HPDE6-E6E7 (cell line): ENCODE data around the gene EXOC3.

ENCODE experiments used
- DNase-seq: peaks from one replicate; pipeline ENCODE4 v3.0.0; 2011; ENCODE audit warnings: missing footprints; ENCODE audit errors: extremely low spot score

Gene EXOC3

DNA sequence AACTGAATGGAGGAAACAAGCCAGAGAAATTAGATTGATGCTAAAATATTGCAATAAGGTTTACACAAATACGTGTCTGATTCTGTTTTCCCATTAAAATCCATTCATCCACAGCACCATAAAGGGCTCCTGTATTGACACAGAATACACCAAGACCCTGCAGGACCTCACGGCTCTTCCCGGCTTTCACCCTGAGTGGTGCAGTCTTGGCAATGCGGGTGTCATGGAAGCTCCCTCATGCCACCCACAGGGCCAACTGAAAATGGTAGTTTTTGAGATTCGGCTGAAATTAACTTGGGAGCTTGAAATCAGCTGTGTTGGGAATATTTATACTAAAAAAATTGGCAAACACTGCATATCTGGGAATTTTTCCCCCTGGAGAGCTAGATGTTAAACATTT, 17.3 kb upstream of the EXOC3 start:
- no peak for DNase-seq

DNA sequence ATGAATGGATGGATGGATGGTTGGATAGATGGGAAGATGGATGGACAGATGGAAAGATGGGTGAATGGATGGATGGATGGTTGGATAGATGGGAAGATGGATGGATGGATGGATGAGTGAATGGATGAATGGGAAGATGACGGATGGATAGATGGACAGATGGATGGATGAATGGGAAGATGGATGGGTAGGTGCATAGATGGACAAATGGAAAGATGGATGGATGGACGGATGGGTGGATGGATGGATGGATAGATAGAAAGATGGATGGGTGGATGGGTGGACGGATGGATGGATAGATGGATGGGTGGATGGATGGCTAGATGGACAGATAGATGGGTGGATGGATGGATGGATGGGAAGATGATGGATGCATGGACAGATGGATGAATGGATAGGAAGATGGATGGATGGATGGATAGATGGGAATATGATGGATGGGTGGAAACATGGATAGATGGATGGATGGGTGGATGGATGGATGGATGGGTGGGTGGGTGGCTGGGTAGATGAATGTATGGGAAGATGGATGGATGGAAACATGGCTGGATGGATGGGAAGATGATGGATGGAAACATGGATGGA, 16.5 kb upstream of the EXOC3 start:
- DNase-seq = no peak

DNA sequence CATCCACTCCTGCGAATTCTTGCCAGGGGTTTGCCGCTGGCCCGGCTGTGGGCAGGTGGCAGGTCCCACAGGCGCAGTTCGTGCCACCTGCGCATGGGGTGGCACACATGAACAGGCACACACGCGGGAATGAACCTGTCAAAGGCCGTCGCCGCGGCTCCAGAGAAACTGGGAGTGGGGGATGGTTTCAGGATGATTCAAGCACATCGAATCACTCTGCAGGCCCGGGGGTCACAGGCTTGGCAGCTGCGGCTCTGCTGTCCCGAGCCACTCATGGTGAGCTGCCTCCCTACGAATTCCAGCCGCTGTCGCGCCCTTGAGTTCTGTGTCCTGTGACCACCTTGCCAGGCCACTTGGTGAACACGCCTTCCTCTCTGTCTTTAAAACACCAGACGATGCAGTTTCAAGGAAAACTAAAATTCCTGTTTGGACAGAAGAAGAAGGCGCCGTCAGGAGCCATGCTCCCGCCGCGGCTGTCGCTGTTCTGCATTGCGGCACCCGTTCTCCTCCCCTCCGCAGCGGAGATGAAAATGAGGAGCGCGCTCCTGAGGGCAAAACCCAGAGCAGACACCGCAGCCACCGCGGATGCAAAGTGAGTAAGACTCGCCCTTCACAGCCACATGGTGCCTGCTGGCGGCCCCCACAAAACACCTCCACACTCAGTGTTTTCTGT, 15.4 kb upstream of the EXOC3 start:
- no peak for DNase-seq

DNA sequence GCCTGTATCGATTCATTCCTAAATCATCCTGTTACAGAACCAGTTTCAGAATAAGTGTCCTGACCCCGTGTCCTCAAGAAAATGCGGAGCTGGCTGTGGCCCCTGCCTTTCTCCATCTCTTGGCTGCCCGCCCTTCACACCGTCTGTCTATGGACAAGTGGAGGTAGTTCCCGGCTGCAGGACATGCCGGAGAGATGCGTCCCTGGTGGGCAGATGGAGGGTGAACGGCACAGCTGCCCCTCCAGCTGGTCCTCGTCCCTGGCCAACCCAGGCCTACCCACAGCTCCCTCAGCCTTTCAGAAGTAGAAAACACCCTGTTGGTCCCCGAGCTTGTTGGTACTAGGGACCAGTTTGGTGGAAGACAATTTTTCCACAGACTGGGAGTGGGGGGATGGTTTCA, 14.8 kb upstream of the EXOC3 start:
- no peak for DNase-seq

DNA sequence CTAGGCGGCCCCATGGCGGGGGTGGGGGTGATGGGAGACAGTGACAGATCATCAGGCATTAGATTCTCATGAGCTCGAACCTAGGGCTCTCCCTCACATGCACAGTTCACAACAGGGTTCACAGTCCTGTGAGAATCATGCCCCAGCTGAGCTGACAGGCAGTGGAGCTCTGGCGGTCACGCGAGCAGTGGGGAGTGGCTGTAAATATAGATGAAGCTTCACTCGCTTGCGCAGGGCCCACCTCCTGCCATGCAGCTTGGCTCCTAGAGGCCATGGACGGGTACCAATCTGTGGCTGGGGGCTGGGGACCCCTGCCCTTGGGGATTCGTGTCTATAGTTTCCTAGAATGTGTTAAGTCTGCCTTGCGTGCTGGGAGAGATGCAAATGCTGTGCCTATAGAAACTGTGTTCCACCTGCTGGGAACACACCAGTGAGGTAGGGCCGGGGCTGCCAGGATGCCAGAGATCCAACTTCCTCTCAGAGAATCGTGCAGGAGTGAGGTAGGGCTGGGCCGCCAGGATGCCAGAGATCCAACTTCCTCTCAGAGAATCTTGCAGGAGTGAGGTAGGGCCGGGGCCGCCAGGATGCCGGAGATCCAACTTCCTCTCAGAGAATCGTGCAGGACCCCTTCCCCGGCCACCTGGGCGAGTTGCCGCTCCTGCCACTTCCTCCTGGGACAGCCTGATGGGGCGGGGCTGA, 14.1 kb upstream of the EXOC3 start:
- DNase-seq = no peak

DNA sequence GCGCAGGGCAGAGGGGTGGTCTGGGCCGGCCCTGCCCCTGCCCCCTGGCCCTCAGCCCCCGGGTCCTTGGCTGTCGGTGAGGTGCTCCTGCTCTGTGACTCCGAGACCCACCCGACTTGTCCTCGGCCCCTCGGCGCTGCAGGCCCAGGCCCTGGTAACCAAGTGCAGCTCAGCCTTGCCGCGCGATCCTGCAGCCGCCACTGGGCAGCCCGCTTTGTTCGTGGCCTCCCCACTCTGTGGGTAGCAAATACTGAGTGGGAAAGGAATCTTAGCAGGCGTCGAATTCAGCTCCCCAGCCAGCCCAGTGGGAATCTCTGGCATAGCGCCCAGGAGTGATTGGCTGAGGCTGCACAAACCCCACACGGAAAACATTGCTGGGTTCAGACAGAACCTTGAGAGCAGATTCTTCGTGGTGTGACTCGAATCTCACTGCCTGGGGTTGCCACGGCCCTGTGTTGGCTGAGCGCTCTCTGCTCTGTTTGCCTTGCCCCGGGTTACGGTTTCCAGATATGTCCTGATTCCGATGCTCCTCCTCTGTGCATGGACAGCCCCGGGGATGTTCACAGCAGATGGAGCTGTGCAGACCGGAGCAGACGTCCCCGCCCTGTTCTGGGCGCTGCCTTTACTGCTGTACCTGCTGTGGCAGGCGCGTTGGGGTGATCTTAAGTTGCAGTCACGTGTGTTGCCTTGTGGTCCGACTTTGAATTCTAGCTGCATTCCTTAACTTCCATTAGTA, 13.4 kb upstream of the EXOC3 start:
- DNase-seq = no peak

DNA sequence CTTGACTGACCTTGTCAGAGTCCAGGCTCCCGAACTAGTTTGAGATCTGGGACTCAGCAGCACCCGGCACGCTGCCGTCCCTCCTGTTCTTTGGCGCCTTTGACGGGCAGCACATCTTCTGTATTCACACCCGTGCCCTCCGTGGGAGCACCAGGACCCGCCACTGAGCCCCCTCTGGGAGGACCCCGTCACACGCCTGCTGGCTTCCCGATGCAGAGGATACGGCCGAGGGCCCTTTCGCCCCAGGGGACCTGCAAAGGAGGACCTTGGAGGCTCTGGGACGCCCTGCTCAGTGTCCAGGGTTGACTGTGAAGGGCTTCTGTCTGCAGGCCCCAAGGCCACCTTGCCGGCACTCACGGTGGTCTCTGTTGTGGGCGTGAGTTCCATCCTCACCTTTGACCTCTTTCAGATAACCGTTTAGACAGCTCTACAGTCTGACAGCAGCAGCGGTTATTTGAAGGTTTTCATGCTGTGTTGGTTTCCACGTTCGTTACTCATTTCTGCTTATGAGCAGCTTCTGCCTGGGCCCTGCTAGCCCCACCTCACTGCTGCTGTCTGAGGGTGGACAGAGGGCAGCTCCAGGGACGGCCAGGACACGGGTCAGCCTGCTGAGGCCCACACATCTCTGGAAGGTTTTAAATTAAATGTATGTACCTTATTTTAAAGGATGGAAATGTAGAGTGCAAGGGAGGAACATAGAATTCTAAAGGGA, 12.6 kb upstream of the EXOC3 start:
- DNase-seq = no peak

DNA sequence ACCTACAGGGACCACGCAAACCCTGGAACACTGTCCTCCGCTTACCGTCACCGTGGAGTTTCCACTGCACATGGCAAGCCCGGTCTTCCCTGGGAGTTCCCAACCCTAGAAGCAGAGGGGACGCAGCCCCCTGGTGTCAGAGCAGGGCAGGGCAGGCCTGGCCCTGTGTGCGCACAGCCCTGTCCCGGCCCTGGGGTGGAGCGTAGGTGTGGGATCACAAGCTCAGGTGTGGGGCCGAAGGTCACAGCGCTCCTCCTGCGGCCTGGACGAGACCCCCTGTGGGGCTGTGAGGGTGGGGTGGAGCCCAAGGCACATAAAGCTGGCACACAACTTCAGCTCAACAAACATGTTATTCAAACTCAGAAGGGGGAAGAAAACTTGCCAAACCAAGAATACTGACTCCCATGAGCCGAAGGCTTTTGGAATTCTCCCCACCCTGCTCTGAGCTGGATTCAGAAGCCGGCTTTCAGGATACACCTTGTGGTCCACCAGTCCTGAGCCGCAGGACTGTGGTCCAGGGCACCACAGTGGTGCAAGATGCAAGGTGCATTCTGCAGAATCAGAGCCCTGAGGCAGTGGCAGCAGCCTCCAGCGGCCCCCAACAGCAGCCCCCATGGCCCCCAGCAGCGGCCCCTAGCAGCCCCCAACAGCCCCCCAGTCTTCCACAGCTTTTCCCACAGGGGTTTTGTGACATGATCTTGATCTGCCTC, 11.8 kb upstream of the EXOC3 start:
- no peak for DNase-seq

DNA sequence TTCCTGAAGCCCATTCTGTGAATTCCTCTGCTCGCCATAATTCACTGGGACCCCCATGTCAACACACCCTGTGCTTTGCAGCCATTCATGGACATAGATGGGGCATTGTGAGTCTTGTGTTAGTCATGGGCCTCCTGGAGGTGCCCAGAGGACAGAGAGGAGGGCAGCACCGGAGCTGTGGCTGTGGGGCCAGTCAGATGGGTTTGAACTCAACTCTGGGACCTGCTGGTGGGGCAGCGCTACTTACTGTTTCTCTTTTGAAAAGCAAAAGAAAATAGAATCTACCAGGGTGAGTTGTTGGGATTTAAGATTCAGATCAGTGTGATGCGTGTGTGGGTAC, 11.3 kb upstream of the EXOC3 start:
- DNase-seq = no peak

DNA sequence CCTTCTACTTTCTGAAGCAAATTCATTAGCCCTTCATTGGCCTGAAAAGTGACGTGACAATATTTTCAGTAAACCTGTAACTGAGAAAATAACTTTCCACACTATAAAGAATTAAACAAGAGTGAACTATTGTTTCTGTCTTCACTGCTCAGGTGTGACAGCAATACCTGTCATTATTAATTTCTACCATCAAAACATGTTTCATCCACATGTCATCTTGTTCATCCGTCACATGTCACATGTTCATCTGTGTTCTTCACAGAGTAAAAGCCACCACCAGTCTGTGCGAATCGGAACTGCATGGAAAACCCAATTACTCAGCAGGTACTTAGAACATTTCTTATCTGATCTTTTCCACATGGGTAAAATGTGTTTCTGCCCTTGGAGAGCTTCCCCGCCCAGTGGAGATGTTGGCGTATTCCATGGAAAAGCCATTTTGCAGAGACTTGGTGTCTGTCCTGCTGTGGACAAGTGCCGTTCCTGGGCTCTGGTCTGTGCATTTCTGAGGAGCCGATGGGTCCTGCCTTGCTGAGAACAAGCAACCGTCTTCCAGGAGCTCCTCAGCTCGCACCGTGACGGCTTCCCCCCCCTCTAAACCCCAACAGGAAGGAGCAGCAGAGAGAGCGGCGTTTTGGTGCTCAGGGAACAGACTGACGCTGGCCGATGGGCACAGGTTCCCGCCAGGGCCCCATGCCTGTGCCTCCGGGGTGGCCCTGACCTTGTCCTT, 10.6 kb upstream of the EXOC3 start:
- DNase-seq = no peak

DNA sequence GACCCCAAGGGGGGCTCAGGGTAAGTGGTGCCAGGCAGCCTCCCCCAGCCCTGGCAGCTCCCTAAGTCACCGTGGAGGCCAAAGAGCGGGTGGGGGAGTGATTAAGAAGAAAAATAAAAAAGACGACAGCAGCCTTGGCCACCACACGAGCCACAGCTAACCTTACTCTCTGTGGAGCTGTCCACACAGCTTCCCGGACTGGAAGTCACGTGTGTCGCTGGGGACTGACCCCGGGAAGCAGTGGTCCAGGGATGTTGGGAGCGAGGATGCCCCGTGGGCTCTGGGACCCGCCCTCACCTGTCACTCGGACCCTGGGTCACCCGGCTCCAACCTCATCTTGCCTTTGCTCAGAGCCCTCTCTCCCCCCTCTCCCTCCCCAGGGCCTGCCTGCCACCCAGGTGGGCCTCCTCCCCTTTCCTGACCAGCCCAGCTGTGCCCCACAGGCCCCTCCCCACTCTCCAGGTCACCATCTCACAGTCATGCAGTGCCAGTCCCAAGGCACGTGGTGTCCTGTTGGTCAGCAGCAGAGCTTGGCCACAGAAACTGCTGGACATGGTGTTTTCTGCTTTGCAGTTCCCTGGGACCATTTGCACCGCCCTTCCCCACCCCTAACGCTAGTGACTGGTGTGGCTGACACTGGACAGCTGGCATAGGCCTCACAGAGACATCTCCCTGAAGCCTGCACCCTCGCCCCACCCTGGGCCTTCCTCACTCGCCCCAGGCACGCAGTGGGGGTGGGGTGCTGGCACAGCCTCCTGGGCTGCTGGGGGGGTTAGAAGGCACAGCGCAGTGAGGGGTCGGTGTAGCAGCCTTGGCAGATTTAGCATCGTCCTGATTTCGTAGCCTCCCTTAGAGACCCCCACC, 9.8 kb upstream of the EXOC3 start:
- DNase-seq = no peak

DNA sequence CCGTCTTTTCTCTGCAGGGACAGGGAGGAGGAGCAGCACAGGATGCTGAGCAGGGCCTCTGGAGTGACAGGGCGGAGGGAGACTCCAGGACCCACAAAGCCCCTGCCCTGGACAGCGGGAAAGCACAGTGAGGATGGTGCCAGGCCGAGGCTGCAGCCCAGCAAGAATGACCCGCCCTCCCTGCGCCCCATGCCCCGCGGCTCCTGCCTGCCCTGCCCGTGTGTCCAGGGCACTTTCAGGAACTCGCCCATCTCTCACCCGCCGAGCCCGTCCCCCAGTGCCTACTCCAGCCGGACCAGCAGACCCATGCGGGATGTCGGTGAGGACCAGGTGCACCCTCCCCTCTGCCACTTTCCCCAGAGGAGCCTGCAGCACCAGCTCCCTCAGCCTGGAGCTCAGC, 9.1 kb upstream of the EXOC3 start:
- DNase-seq = no peak

DNA sequence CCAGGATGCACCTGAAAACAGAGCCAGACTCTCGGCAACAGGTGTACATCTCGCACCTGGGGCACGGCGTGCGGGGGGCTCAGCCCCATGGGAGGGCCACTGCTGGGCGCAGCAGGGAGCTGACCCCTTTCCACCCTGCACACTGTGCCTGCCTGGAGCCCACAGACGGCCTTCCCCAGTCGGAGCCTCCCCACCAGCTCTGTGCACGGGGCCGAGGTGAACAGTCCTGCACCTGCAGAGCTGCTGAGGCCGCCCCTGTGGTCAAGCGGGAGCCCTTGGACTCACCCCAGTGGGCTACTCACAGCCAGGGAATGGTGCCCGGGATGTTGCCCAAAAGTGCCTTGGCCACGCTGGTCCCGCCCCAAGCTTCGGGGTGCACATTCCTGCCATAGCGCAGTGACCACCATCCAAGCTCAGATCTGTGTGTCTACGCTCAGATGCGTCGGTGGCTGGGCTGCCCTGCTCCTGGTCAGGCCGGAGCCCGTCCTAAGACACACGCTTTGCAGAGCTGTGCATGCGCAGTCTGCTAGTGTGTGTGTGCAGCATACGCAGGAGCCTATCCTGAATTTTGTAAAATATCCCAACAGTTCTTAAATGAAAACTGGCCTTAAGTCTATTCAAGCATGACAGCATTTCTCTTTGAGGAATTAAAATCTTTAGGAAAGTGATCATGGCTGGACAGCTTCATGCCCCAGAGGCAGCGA, 8.4 kb upstream of the EXOC3 start:
- DNase-seq = no peak

DNA sequence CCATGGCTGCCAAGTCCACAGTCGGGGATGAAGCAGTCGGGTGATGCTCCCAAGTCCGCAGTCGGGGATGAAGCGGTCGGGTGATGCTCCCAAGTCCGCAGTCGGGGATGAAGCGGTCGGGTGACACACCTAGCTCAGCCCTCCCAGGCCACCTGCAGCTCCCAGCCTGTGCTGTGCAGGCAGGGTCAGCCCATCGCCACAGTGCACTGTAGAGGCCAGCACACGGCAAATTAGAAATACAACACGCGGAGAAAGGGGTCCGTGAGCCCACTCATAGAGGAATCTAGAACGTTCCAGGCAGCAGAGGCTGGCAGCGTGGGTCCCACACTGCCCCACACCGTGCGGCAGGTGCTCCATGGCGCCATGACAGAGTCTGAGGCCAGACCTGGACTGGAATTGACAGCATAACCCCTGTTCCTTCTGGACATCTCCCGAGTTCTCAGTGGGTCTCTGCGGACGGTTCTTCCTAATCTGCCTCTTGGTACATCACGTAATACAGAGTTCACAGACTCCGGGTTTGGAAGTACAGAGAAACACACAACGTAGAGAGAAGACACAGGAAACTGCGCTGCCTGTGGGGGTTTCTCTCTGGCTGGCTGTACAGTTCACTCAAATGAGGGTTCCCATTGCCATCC, 7.7 kb upstream of the EXOC3 start:
- no peak for DNase-seq

DNA sequence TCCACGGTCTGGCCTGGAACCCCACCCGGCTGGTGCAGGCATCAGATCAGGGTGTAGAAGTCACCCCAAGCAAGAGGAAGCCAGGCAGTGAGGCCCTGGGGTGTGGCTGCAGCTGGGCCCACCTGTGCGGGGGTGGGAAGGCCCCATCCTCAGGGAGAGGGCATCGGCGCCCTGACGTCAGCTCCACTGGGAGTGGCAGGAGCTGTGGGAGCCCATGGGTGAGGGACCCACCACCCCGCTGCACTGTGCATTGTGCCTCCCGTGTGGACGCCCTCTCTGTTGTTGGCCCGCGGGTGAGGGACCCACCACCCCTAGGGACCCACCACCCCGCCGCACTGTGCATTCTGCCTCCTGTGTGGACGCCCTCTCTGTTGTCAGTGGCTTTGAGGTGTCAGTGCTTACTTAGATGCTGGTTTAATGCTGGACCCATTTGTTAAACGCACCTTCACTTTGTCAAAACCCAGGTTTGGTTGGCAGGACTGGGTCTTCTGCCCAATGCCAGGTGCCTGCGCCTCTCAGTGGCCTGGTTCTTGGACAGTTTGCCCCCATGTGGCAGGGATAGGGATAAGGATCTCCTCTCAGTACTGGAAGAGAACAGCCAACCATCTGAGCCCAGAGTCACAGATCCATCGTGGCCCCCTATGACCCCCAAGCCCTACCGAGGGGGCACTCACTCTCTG, 6.9 kb upstream of the EXOC3 start:
- DNase-seq = no peak

DNA sequence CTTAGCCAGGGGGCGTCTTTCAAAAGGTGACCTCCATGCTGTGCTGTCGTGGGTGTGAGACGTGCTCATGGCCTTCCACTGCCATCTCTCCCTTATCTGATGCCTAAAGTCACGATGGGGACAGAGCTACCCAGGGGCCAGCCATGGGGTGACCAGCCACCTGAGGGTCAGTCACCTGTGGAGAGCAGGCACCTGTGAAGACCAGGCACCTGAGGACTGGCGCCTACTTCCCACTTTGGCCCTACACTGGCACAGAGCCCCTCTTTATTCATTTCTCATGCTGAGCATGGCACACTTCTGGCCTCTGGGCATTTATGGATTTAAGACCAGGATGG, 6.4 kb upstream of the EXOC3 start:
- no peak for DNase-seq

DNA sequence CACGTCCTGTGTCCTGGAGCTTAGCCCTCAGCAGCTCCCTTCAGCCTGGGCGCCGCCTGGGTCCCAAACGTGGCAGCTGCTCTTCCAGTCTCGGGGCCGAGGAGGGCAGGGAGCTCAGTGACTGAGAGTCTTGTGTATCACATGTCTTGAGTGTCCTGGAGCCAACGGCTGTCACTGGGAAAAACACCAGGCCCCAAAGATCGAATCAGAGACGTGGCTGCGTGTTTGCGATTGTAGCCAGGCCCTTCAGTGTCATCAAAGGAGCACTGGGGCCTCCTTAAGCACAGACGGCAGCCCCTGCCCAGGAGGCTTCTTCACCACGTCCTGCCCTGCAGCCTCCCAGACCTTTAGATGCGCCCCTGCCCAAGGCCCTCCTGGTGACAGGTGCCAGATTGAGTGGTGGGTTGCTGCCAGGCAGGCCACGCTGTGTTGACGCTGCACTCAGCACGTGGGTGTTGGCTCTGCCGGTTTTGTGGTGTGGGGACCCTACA, 5.7 kb upstream of the EXOC3 start:
- DNase-seq = no peak

DNA sequence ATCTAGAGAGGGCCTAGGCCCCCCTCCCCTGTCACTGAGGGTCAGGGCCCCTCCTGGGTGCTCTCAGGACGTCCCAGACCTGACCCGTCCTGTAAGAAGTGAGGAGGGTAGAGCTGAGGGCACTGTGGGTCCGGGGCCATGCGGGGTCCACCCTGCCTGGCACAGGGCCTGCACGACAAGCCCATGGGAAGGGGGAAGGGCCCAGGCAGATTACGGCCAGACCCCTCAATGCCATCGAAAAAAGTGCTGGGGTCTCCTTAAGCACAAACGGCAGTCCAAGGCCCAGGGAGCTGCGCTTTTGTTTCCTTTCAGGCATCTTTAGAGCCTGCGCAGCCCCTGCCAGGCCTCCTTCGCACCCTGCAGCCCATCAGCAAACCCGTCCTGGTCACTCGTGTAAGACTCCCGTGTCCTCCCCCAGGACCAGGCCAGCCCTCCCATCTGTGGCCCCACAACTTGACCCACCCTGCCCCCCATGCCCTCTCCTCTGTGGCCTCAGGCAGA, 4.4 kb upstream of the EXOC3 start:
- no peak for DNase-seq
